ENCODE results near the gene ADD2. TPM values are rescaled to one million over a fixed set of nuclear protein-coding genes. Genes with fewer than 3 reads are reported as not detected.

Gene ADD2
- total and polyA plus RNA-seq, 2 experiments from 2014 or later: 34.6 to 223 TPM

- TF ChIP-seq ZNF462 (CRISPR knock-in tag; IDR thresholded peaks at IDR 0.05) (no peak), EZH2 (IDR thresholded peaks at IDR 0.05; ENCODE audit: low read depth, unreplicated experiment) (no peak), ZNF331 (CRISPR knock-in tag; IDR thresholded peaks at IDR 0.05; ENCODE audit: low read depth) (no peak), ZNF114 (CRISPR knock-in tag; IDR thresholded peaks at IDR 0.05) (no peak), REST (IDR thresholded peaks at IDR 0.05; ENCODE audit: unreplicated experiment) (no peak)
Measured at GRCh38 chr2:70801607-70802263, 33.7 kb upstream of the ADD2 start (continued).

Measured in GM23338 (cell line).